Measurements from ENCODE around the gene SPG7.
"Not testable (repeated sequence)": the region's sequence is repeated elsewhere in the genome, so short reads cannot be mapped to it uniquely, and the experiment has no call there.

The SPG7 gene

DNA sequence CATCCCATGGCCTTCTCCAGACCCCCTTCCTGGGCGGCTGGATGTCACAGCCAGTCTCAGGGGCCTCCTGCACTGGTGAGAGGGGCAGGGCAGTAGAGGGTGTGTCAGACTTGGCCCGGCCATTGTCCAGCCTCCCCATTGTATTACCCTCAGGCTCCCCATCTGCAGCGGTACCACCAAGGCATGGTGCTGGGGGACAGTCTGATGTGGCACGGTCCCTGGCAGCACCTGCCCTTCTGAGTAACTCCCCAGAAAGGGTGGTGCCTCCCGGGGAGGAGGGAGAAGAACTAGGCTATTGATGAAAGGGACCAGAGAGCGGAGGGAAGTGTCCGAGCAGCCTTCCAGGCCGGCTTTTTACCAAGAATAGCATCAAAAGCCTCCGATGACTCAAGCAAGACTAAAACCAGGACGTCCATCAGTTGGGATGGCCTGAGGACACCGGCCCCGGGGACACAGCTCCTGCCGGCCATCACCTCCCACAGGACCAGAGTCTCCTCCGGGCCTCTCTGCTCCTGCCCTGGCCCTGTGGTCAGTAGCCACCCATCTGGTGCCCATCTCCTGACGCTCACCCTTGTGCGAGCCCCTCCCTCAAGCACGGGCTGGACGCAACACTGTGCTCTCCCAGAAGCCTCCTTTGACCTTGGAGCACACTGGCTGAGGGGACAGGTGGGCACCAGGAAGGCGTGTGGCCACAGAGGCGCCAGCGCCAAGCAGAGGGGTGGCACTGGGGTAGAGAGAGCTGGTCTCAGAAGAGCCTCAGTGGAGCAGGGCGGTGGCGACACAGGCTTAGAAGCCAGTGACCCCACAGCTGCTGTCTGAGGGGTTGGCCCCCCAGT is 61.5 kb downstream of the SPG7 start:
- no peak overlapping the region for H3K4me3 ChIP-seq (ENCODE audit: low read depth, low read length)
- DNase-seq (ENCODE audit: low read depth, low spot score): no peak
- TF ChIP-seq, protein P1, sequence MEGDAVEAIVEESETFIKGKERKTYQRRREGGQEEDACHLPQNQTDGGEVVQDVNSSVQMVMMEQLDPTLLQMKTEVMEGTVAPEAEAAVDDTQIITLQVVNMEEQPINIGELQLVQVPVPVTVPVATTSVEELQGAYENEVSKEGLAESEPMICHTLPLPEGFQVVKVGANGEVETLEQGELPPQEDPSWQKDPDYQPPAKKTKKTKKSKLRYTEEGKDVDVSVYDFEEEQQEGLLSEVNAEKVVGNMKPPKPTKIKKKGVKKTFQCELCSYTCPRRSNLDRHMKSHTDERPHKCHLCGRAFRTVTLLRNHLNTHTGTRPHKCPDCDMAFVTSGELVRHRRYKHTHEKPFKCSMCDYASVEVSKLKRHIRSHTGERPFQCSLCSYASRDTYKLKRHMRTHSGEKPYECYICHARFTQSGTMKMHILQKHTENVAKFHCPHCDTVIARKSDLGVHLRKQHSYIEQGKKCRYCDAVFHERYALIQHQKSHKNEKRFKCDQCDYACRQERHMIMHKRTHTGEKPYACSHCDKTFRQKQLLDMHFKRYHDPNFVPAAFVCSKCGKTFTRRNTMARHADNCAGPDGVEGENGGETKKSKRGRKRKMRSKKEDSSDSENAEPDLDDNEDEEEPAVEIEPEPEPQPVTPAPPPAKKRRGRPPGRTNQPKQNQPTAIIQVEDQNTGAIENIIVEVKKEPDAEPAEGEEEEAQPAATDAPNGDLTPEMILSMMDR (IDR thresholded peaks at IDR 0.05; ENCODE audit: low read depth, low read length): no peak
- in situ Hi-C loops (cut with HindIII; ENCODE audit: low sequenced_read_pairs): no loop called here

DNA sequence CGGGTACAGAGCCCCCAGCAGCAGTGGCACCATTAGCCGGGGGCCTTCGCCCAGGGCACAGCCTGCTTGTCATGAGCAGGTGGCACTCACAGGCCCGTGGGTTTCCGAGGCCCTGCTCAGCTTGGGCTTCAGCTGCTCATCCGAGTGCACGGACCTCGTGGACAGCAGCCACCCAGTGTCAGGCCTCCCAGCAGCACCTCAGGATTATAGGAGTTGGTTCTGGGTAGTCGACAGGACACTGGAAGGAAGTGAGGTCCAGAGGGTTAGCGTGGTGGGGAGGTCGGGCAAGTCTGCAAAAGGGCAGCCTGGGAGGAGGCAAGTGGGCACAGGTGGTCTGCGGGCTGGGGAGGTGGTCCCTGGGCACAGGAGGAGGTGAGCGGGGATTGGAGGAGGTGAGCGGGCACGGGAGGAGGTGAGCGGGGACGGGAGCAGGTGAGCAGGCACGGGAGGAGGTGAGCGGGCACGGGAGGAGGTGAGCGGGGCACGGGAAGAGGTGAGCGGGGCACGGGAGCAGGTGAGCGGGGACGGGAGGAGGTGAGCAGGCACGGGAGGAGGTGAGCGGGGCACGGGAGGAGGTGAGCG is 62.2 kb downstream of the SPG7 start:
- no peak for DNase-seq (ENCODE audit: low read depth, low spot score)
- in situ Hi-C loops (cut with HindIII; ENCODE audit: low sequenced_read_pairs): no loop called here
- H3K4me3 ChIP-seq (ENCODE audit: low read depth, low read length): no peak overlapping the region
- TF ChIP-seq, protein P1 (IDR thresholded peaks at IDR 0.05; ENCODE audit: low read depth, low read length): no peak

DNA sequence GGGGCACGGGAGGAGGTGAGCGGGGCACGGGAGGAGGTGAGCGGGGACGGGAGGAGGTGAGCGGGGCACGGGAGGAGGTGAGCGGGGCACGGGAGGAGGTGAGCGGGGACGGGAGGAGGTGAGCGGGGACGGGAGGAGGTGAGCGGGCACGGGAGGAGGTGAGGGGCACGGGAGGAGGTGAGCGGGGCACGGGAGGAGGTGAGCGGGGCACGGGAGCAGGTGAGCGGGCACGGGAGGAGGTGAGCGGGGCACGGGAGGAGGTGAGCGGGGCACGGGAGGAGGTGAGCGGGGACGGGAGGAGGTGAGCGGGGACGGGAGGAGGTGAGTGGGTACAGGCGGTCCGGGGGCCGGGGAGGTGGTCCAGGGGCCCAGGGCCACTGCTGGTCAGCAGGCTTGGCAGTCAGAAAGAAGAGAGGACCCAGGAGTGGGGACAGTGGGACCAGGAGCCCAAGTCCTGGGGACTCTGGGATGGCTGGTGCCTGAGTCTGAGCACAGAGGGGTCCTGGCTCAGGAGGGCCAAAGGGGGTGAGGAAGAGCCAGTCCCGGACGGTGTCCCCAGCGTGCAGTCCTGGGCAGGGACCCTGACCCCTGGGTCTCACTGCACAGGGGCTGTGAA is 62.9 kb downstream of the SPG7 start:
- H3K4me3 ChIP-seq (ENCODE audit: low read depth, low read length); DNase-seq (ENCODE audit: low read depth, low spot score); in situ Hi-C loops (cut with HindIII; ENCODE audit: low sequenced_read_pairs): not testable (repeated sequence)

DNA sequence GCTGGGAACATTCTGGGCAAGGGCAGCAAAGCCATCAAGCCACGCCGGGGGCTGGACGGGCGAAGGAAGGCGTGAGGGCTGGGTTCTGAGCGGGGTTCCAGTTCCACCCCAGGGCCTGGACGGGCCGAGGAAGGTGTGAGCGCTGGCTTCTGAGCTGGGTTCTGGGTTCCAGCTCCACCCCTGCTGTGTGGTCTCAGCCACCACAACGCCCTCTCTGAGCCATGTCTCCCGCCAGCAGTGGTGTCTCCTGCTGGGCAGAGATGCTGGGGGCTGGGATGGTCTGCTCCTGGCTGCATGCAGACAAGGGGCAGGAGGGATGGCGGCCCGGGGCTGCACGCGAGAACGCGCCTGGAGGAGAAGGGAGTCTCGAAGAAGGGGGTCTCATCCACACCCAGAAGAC is 63.4 kb downstream of the SPG7 start:
- DNase-seq (ENCODE audit: low read depth, low spot score): no peak
- TF ChIP-seq, protein P1 (IDR thresholded peaks at IDR 0.05; ENCODE audit: low read depth, low read length): no peak
- H3K4me3 ChIP-seq (ENCODE audit: low read depth, low read length): no peak overlapping the region
- in situ Hi-C loops (cut with HindIII; ENCODE audit: low sequenced_read_pairs): no loop called here

DNA sequence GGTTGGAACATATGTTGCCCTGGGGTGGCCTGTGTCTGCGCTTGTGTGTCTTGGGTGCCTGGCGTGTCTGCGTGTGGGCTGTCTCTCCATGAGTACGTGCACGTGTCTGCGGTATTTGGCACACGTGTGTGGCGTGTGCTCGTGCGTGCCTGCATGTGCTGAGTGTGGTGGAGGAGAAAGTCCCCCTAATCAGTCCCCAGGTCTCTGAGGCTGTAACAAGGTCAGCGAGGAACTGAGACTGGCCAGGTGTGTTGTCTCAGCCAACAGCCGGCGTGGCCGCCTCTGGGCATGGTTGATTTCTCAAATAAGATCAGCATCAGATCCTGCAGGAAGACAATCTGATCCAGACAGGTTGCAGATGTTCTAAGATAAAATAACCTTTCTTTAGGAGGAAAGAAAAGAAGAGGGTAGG is 63.9 kb downstream of the SPG7 start:
- H3K4me3 ChIP-seq (ENCODE audit: low read depth, low read length): no peak overlapping the region
- in situ Hi-C loops (cut with HindIII; ENCODE audit: low sequenced_read_pairs): no loop called here
- DNase-seq (ENCODE audit: low read depth, low spot score): no peak
- TF ChIP-seq, protein P1 (IDR thresholded peaks at IDR 0.05; ENCODE audit: low read depth, low read length): no peak

DNA sequence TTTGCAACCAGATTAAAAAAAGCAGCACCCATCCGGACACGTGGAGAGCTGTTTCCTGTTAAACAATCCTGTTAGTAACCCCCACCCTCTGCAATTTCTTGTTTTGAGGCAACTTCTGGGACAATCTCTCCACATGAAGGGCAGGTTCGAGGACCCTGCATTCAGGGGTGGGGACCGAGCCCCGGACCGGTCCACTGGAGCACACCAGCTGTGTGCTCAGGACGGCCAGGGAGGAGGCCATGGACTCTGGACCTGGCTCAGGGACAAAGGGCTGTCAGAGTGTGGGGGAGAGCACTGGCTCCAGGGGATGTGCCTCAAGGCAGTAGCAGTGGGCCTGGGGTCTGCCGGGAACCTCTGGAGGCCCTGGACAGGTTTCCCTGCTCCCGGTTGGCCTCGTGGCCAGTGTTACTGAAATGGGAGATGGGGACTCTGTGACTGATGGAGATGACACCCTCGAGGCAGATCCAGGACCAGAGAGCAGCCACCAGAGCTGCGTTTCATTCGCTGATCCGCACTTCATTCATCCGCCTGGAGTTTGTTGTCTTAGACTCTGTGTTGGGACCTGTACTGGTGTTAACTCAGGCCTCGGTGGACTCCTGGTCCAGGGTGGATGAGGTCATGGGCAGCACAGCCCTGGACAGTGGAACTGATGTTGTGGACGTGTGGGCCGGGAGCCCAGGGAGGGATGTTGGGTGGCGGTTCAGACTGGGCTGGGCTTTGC is 64.4 kb downstream of the SPG7 start:
- H3K4me3 ChIP-seq (ENCODE audit: low read depth, low read length): no peak overlapping the region
- TF ChIP-seq, protein P1 (IDR thresholded peaks at IDR 0.05; ENCODE audit: low read depth, low read length): no peak
- DNase-seq (ENCODE audit: low read depth, low spot score): no peak
- in situ Hi-C loops (cut with HindIII; ENCODE audit: low sequenced_read_pairs): no loop called here

All from astrocyte of the spinal cord (primary cell).